ENCODE results near the gene EIF2B4. TPM values are rescaled to one million over a fixed set of nuclear protein-coding genes. Genes with fewer than 3 reads are reported as not detected.

Gene EIF2B4
- total and polyA plus RNA-seq, 2 of the 13 experiments (the other 11 are each of a cell fraction or from before 2014, with no cell fraction given), result 91.5 to 96.4 TPM

GRCh38 chr2:27320958-27321543 lies 49.1 kb downstream of the EIF2B4 start (continued):
- no peak for TF ChIP-seq TAF15 (IDR thresholded peaks at IDR 0.05; ENCODE audit: low read depth, low read length, poor library complexity, severe bottlenecking)
- TF ChIP-seq NFIC (IDR thresholded peaks at IDR 0.05; ENCODE audit: low read length), result no peak
- TF ChIP-seq RFX1 (IDR thresholded peaks at IDR 0.05), result no peak
- no peak for TF ChIP-seq IRX3 (CRISPR knock-in tag; IDR thresholded peaks at IDR 0.05; ENCODE audit: borderline replicate concordance, low read depth)
- TF ChIP-seq IKZF4 (CRISPR knock-in tag; IDR thresholded peaks at IDR 0.05; ENCODE audit: borderline replicate concordance, low read depth, not compliant biosample characterization), result peak; percentile 83
- TF ChIP-seq NFE2 (CRISPR knock-in tag; IDR thresholded peaks at IDR 0.05), result no peak
- peak; percentile 89; the same call in 1 of the 2 replicates for TF ChIP-seq ERF (CRISPR knock-in tag; IDR thresholded peaks at IDR 0.05)
- no peak; the same call in 1 of the 2 replicates for TF ChIP-seq TRAFD1 (CRISPR knock-in tag; IDR thresholded peaks at IDR 0.05; ENCODE audit: borderline replicate concordance)
- TF ChIP-seq ZNF224 (CRISPR knock-in tag; IDR thresholded peaks at IDR 0.05), result no peak
- no peak for TF ChIP-seq GLI4 (CRISPR knock-in tag; IDR thresholded peaks at IDR 0.05; ENCODE audit: borderline replicate concordance)
- TF ChIP-seq MBD4 (IDR thresholded peaks at IDR 0.05; ENCODE audit: borderline replicate concordance, low read length), result no peak
- no peak for TF ChIP-seq ZNF570 (CRISPR knock-in tag; IDR thresholded peaks at IDR 0.05; ENCODE audit: borderline replicate concordance)
- 0 out of 2 replicates have a peak, but pooled peaks have one; percentile 50 for TF ChIP-seq ZFP90 (CRISPR knock-in tag; IDR thresholded peaks at IDR 0.05; ENCODE audit: borderline replicate concordance)
- no peak for TF ChIP-seq FOXP1 (IDR thresholded peaks at IDR 0.05)
- peak; percentile 50 for TF ChIP-seq FOXP1 (CRISPR knock-in tag; IDR thresholded peaks at IDR 0.05)
- no peak for TF ChIP-seq U2AF2 (IDR thresholded peaks at IDR 0.05; ENCODE audit: low read depth, low read length)
- no peak for TF ChIP-seq ZNF318 (CRISPR knock-in tag; IDR thresholded peaks at IDR 0.05)
- TF ChIP-seq EHMT2 (IDR thresholded peaks at IDR 0.05; ENCODE audit: borderline replicate concordance, low read depth, low read length), result no peak
- no peak for TF ChIP-seq ZNF589 (CRISPR knock-in tag; conservative IDR thresholded peaks at IDR 0.05)
- TF ChIP-seq ZNF782 (CRISPR knock-in tag; IDR thresholded peaks at IDR 0.05; ENCODE audit: borderline replicate concordance), result no peak
- TF ChIP-seq GATAD1 (CRISPR knock-in tag; IDR thresholded peaks at IDR 0.05), result peak; percentile 83
- peak; percentile 99 for TF ChIP-seq TGIF2 (CRISPR knock-in tag; IDR thresholded peaks at IDR 0.05)
- no peak; the same call in 1 of the 2 replicates for TF ChIP-seq RFX3 (CRISPR knock-in tag; IDR thresholded peaks at IDR 0.05)
